HepG2 (cell line): ENCODE data around the gene GGACT. TPM values are rescaled to one million over a fixed set of nuclear protein-coding genes. Genes with fewer than 3 reads are reported as not detected.

Experiments used
- ATAC-seq: fragments of 200-7000 bp; cut with Tn5 transposase; 3 replicates; pipeline ENCODE4 v1.9.1; 2020; ENCODE audit warnings: mild to moderate bottlenecking, moderate library complexity
- BruUV-seq: library from RNA; stranded (reverse); fragments of 400-500 nt; replicated peaks from 2 replicates; lab custom pipeline; 2021; lab: Mats Ljungman, UMichigan
- CTCF ChIA-PET: fragments of 300-600 bp; formaldehyde crosslinking; extraction: SDS; loops from one replicate; lab custom pipeline; 2021; ENCODE audit warnings: low total read pairs, inconsistent platforms, low intra/inter-chr PET ratio; lab: Yijun Ruan, JAX
- POLR2A ChIA-PET: fragments of 350-600 bp; sonication (Branson Sonifier 250); formaldehyde crosslinking; loops from one replicate; lab custom pipeline; 2020; ENCODE audit warnings: antibody characterized with exemption, inconsistent platforms; lab: Yijun Ruan, JAX
- DNase-seq: peaks from one replicate; pipeline ENCODE4 v3.0.0-alpha.2; 2015; ENCODE audit warnings: low spot score
- FAIRE-seq: peaks from 3 replicates; lab custom pipeline; 2011; peaks lifted over from hg19 to GRCh38; lab: Jason Lieb, UNC
- H2AFZ ChIP-seq: one replicate; pipeline ENCODE4 v1.6.1; 2011; ENCODE audit warnings: low read length, inconsistent platforms
- H3K27ac ChIP-seq: fragments of 300-600 bp; 3 replicates; pipeline ENCODE4 v1.8.0; 2011; ENCODE audit warnings: mixed run types, mild to moderate bottlenecking, mixed read lengths, low read length, inconsistent platforms; ENCODE audit not compliant: insufficient read depth; ENCODE audit errors: extremely low read length
- H3K27me3 ChIP-seq, 2 experiments: fragments of 200-600 bp in 1 of 2; 2 replicates in 1 of 2; 3 replicates in 1 of 2; pipeline versions ENCODE4 v1.6.0 to v1.8.0; 2011; ENCODE audit warnings: low read length in 2 of 2, mild to moderate bottlenecking in 2 of 2, moderate library complexity in 2 of 2, inconsistent platforms in 1 of 2; ENCODE audit not compliant: insufficient read depth in 2 of 2, control insufficient read depth in 1 of 2
- H3K36me3 ChIP-seq, 2 experiments: fragments of 200-600 bp in 1 of 2; replicated peaks in 1 of 2; 2 replicates in 1 of 2; 3 replicates in 1 of 2; pipeline versions ENCODE4 v1.5.1 to v1.8.0; 2011; ENCODE audit warnings: low read length in 2 of 2, inconsistent platforms in 1 of 2; ENCODE audit not compliant: insufficient read depth in 2 of 2, control insufficient read depth in 1 of 2
- H3K4me1 ChIP-seq: 2 replicates; pipeline ENCODE4 v1.5.1; 2012; ENCODE audit warnings: low read length, inconsistent platforms; ENCODE audit not compliant: insufficient read depth
- H3K4me2 ChIP-seq: 2 replicates; pipeline ENCODE4 v1.6.0; 2011; ENCODE audit warnings: low read depth, low read length, inconsistent platforms
- H3K4me3 ChIP-seq, 3 experiments: fragments of 200-600 bp in 1 of 3; sonication (generic), shearing (Covaris generic) in 1 of 3; replicated peaks in 1 of 3; 2 replicates each; pipeline ENCODE4 v1.5.1; 2011 to 2016; ENCODE audit warnings: low read length in 3 of 3, inconsistent platforms in 2 of 3, low read depth in 2 of 3, mild to moderate bottlenecking in 2 of 3, control low read depth in 1 of 3, mixed read lengths in 1 of 3; ENCODE audit not compliant: insufficient read depth in 1 of 3
- H3K79me2 ChIP-seq: one replicate; pipeline ENCODE4 v1.6.1; 2011; ENCODE audit warnings: low read length, inconsistent platforms; ENCODE audit not compliant: insufficient read depth
- H3K9ac ChIP-seq: 2 replicates; pipeline ENCODE4 v1.6.0; 2011; ENCODE audit warnings: mild to moderate bottlenecking, low read depth, low read length, inconsistent platforms; ENCODE audit not compliant: insufficient read depth
- H3K9me3 ChIP-seq: 2 replicates; pipeline ENCODE4 v1.5.1; 2012; ENCODE audit warnings: mild to moderate bottlenecking, low read length
- H4K20me1 ChIP-seq: 2 replicates; pipeline ENCODE4 v1.6.0; 2011; ENCODE audit warnings: inconsistent platforms, mild to moderate bottlenecking, low read length, moderate library complexity; ENCODE audit not compliant: insufficient read depth
- CBX2 ChIP-seq, 2 experiments: fragments of 200-600 bp in 1 of 2; sonication (generic); formaldehyde crosslinking in 1 of 2; IDR thresholded peaks; 2 replicates each; pipeline versions ENCODE4 v1.7.0 to v1.8.1; 2018 to 2022; ENCODE audit warnings: low read depth in 2 of 2, low read length in 1 of 2, mild to moderate bottlenecking in 1 of 2, missing genetic modification reagents in 1 of 2
- GMEB2 ChIP-seq: IDR thresholded peaks from 2 replicates; pipeline ENCODE4 v1.6.1; 2016; ENCODE audit warnings: missing biosample characterization, missing genetic modification reagents, low read depth
- LCORL ChIP-seq, 2 experiments: fragments of 450-650 bp in 1 of 2; sonication (generic) in 1 of 2; formaldehyde crosslinking in 1 of 2; IDR thresholded peaks; 2 replicates each; pipeline versions ENCODE4 v1.5.0 to v1.6.1; 2017 to 2020; ENCODE audit warnings: antibody characterized with exemption in 1 of 2, missing genetic modification reagents in 1 of 2
- RBM22 ChIP-seq: fragments of 200-400 bp; formaldehyde crosslinking; optimal IDR thresholded peaks from 2 replicates; pipeline ENCODE3; 2017; ENCODE audit warnings: mild to moderate bottlenecking, low read length, moderate library complexity
- TCF7 ChIP-seq: sonication (generic); IDR thresholded peaks from 2 replicates; pipeline ENCODE4 v1.6.1; 2016; ENCODE audit warnings: antibody characterized with exemption, low read depth
- ZBTB10 ChIP-seq: sonication (generic); formaldehyde crosslinking; IDR thresholded peaks from 2 replicates; pipeline ENCODE4 v1.4.0; 2020; ENCODE audit warnings: missing genetic modification reagents, borderline replicate concordance
- ZBTB25 ChIP-seq: IDR thresholded peaks from 2 replicates; pipeline ENCODE4 v1.6.1; 2018; ENCODE audit warnings: missing genetic modification reagents
- ZNF124 ChIP-seq: sonication (generic); formaldehyde crosslinking; IDR thresholded peaks from 2 replicates; pipeline ENCODE4 v1.4.0; 2020; ENCODE audit warnings: missing genetic modification reagents
- ZNF207 ChIP-seq: fragments of 450-650 bp; IDR thresholded peaks from 2 replicates; pipeline ENCODE4 v1.6.1; 2016; ENCODE audit warnings: antibody characterized with exemption, borderline replicate concordance
- ZNF281 ChIP-seq: sonication (generic); formaldehyde crosslinking; IDR thresholded peaks from 2 replicates; pipeline ENCODE4 v1.4.0; 2020; ENCODE audit warnings: missing genetic modification reagents, borderline replicate concordance
- ZNF331 ChIP-seq: sonication (generic); formaldehyde crosslinking; IDR thresholded peaks from 2 replicates; pipeline ENCODE4 v1.4.0; 2020; ENCODE audit warnings: missing genetic modification reagents
- ZNF652 ChIP-seq: IDR thresholded peaks from 2 replicates; pipeline ENCODE4 v1.6.1; 2016; ENCODE audit warnings: low read depth, borderline replicate concordance
- ZNF704 ChIP-seq: sonication (generic); formaldehyde crosslinking; IDR thresholded peaks from 2 replicates; pipeline ENCODE4 v1.8.1; 2023; ENCODE audit warnings: mild to moderate bottlenecking, inconsistent platforms, moderate library complexity, missing genetic modification reagents, borderline replicate concordance
- WGBS: methylation state at CpG from one replicate; pipeline ENCODE4 v1.1.6; 2017; ENCODE audit warnings: low lambda C conversion rate; 5-methylcytosine and 5-hydroxymethylcytosine counted together
- in situ Hi-C: cut with HindIII; loops from 2 replicates; pipeline ENCODE4 v1.10.0; 2017; ENCODE audit warnings: low pct_unique_long_range_greater_than_20kb; ENCODE audit not compliant: extremely low pct_ligation_motif_present
- intact Hi-C: fragments of 100-400 bp; cut with micrococcal nuclease; formaldehyde crosslinking; loops from one replicate; pipeline ENCODE4 v1.10.0; 2022; ENCODE audit not compliant: unreplicated experiment
- polyA plus RNA-seq, 8 experiments: library from polyadenylated mRNA; depleted of rRNA in 3 of 8; stranded (reverse) in 7 of 8; unstranded in 1 of 8; fragments of >200 nt; fragmentation: Illumina TruSeq in 4 of 8; extraction: Trizol in 4 of 8; gene quantifications; 2 replicates each; pipeline versions ENCODE4 v1.2.1 to v1.2.3, GENCODE V29; 2011 to 2016; ENCODE audit warnings: low read depth in 4 of 8, missing spikeins in 1 of 8, mixed read lengths in 1 of 8; ENCODE audit not compliant: insufficient read depth in 1 of 8
- total RNA-seq, 5 experiments: library from RNA; depleted of rRNA; stranded (reverse); fragments of >200 nt; fragmentation: Illumina TruSeq; extraction: Trizol; gene quantifications; 2 replicates each; pipeline ENCODE4 v1.2.3, GENCODE V29; 2016; ENCODE audit warnings: low read depth in 1 of 5

Gene GGACT
- total and polyA plus RNA-seq, 2 of the 13 experiments (the other 11 are each of a cell fraction or from before 2014, with no cell fraction given): 1.7 to 1.9 TPM

GRCh38 chr13:100573121-100573520 is 15.5 kb downstream of the GGACT start:
- no peaks in the 10 kb centered on the region for H4K20me1 ChIP-seq
- no peak overlapping the region for H3K27ac ChIP-seq
- no peak overlapping the region for H3K4me2 ChIP-seq
- DNase-seq: peak; percentile 77
- no peaks in the 10 kb centered on the region for H3K27me3 ChIP-seq
- ChIA-PET POLR2A (no interaction called here), CTCF (interaction anchor here (1.3 to 1.5 kb wide), 2 partner anchors 16 to 21 kb away, joined by 4 to 7 read pairs; partner anchors contain the start of gene GGACT)
- no peak overlapping the region for H2AFZ ChIP-seq
- H3K36me3 ChIP-seq: no peaks in the 10 kb centered on the region
- peaks cover 28% of the 10 kb centered on the region for H3K4me1 ChIP-seq
- 0% methylated on average over 2 of the region's 2 CpGs for WGBS
- no peaks in the 10 kb centered on the region for H3K79me2 ChIP-seq
- H3K4me3 ChIP-seq: no peak overlapping the region
- BruUV-seq: no TSS peak
- in situ Hi-C loops (no loop called here), intact Hi-C loops (loop anchor here (1.0 to 5.0 kb wide), 2 partner anchors 529 to 554 kb away; no protein-coding TSS in a partner anchor)
- FAIRE-seq: peak; percentile 75
- H3K9ac ChIP-seq: no peak overlapping the region
- ATAC-seq: peak; percentile 96
- no peaks in the 10 kb centered on the region for H3K9me3 ChIP-seq
- 0 out of 2 replicates have a peak, but pooled peaks have one; percentile 7 for TF ChIP-seq ZNF652 (CRISPR knock-in tag)
- no peak for TF ChIP-seq ZBTB10 (CRISPR knock-in tag)
- TF ChIP-seq TCF7: no peak
- TF ChIP-seq CBX2 (IDR thresholded peaks at IDR 0.05; ENCODE audit: low read depth, low read length): no peak
- TF ChIP-seq CBX2 (CRISPR knock-in tag; IDR thresholded peaks at IDR 0.05; ENCODE audit: low read depth): no peak
- TF ChIP-seq ZNF207: no peak
- no peak for TF ChIP-seq ZNF124
- no peak for TF ChIP-seq LCORL (IDR thresholded peaks at IDR 0.05)
- no peak for TF ChIP-seq LCORL (CRISPR knock-in tag; IDR thresholded peaks at IDR 0.05)
- TF ChIP-seq ZNF704: no peak
- TF ChIP-seq ZNF331 (CRISPR knock-in tag): 0 out of 2 replicates have a peak, but pooled peaks have one; percentile 48
- no peak for TF ChIP-seq GMEB2 (CRISPR knock-in tag)
- no peak for TF ChIP-seq RBM22
- peak; percentile 46; the same call in 1 of the 2 replicates for TF ChIP-seq ZBTB25 (CRISPR knock-in tag)
- TF ChIP-seq ZNF281 (CRISPR knock-in tag): peak; percentile 32; the same call in 1 of the 2 replicates
